ENCODE results near the gene RTCB.

- TF ChIP-seq EP300 (IDR thresholded peaks at IDR 0.05; ENCODE audit: borderline replicate concordance) (no peak), FOXM1 (IDR thresholded peaks at IDR 0.05; ENCODE audit: borderline replicate concordance, low read depth) (no peak), TAF1 (IDR thresholded peaks at IDR 0.05; ENCODE audit: low read depth) (no peak), RAD21 (IDR thresholded peaks at IDR 0.05; ENCODE audit: low read depth) (no peak), TEAD4 (IDR thresholded peaks at IDR 0.05) (no peak), TCF12 (IDR thresholded peaks at IDR 0.05; ENCODE audit: low read depth) (no peak), REST (IDR thresholded peaks at IDR 0.05; ENCODE audit: low read depth) (no peak), CREB1 (IDR thresholded peaks at IDR 0.05; ENCODE audit: low read depth) (no peak), EGR1 (IDR thresholded peaks at IDR 0.05) (no peak), NFIC (IDR thresholded peaks at IDR 0.05) (no peak), ZBTB7A (IDR thresholded peaks at IDR 0.05; ENCODE audit: low read depth) (no peak), USF1 (IDR thresholded peaks at IDR 0.05) (no peak)
Measured at GRCh38 chr22:32448980-32449379, 36.9 kb upstream of the RTCB start.
